HG02981 (cell line): ENCODE measurements around the gene CDC16.
"Not testable (repeated sequence)": the region's sequence is repeated elsewhere in the genome, so short reads cannot be mapped to it uniquely, and the experiment has no call there.

Experiments used
- ATAC-seq: cut with Tn5 transposase; IDR thresholded peaks from one replicate; pipeline ENCODE4 v1.9.1; 2021; ENCODE audit warnings: mild to moderate bottlenecking, moderate library complexity; ENCODE audit not compliant: unreplicated experiment

The CDC16 gene

GRCh38 chr13:114260814-114261213 lies 26.1 kb downstream of the CDC16 start:
- no peak for ATAC-seq

DNA sequence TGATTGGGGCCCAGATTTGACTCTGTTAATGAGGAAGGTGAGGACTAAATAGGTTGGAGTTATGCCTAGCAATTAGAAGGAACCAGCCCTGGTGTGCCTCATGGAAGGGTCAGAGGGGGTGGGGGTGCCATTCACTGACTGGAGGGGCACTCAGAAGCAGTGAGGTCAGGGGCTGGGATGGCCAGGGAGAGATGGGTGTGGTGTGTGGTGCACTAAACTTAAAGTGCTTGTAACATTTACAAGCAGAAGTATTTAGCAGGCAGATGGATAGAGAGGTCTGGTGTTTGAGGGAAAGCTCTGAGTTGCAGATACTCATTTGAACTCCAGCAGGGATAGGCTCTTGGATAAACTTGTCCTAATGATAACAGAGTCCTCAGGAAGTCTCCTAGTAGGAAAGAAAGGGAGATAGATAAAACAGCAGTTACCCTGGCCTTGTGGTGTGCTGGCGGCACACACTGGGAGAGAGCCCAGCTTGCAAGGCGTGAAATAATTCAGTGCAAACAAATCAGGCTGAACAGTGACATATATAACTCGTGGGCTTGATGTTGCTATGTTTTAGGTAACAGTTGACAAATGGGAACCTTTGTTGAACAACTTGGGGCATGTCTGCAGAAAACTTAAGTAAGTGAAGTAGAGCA lies 26.8 kb downstream of the CDC16 start:
- no peak for ATAC-seq

DNA sequence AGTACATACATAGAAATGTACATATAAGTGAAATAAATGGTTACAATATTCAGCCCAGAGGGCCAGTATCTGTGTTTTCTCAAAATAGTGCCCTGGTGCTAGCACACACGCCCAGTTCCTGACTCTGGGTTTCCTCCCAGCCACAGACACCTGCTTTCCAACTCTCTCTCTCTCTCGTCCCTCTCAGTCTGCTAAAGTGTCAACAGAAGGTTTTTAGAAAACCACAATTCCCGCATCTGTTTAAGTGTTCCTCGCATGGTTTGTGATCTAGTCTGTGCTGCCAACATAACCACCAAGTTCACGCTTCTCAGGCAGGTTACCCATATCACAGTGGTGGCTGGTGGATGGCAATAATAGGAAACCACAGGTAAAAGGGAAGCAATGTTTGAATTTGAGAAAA lies 28.9 kb downstream of the CDC16 start:
- no peak for ATAC-seq

GRCh38 chr13:114264313-114264712 lies 29.6 kb downstream of the CDC16 start:
- ATAC-seq: not testable (repeated sequence)

- no peak for ATAC-seq
These were observed 30.4 kb downstream of the CDC16 start for GRCh38 chr13:114264886-114265611.

- ATAC-seq: no peak
These were observed 31.5 kb downstream of the CDC16 start for GRCh38 chr13:114266241-114266640.

GRCh38 chr13:114268344-114269280 lies 33.9 kb downstream of the CDC16 start:
- ATAC-seq: no peak

DNA sequence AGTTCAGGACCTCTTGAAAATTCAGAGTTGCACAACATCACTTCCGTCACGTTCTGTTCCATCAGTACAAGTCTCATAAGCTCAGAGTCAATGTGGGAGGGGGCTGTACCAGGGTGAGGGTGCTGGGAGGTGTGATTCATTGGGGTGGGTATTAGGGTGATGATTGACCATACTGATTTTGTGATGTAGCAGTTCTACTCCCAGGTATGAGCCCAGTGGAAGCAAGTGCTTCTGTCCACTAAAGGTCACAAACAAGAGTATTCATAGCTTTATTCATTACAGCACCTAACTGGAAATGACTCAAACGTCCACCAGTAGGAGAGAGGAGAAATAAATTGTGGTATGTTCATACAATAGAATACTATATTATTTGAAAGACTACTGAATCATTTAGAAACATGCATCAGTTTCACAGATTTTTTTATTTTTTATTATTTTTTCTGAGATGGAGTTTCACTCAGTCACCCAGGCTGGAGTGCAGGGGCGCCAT lies 34.6 kb downstream of the CDC16 start:
- ATAC-seq: no peak

DNA sequence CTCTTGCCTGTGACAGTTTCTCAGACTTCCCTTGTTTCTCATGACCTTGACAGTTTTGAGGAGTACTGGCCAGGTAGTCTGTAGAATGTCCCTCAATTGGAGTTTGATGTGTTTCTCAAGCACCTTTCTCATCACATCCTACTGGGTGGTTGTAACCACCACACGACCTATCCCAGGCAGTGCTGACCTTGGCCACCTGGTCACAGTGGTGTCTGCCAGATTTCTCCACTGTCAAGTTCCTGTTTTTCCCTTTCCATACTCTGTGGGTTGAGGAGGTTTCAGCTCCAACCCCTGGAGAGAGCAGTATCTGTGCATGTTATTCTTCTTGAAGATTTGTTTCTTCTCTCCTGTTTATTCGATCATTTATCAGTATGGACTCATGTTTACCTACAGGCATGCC lies 38.3 kb downstream of the CDC16 start:
- no peak for ATAC-seq

GRCh38 chr13:114275304-114275703 lies 40.6 kb downstream of the CDC16 start:
- ATAC-seq: no peak

- no peak for ATAC-seq
These were observed 44.4 kb downstream of the CDC16 start for GRCh38 chr13:114279146-114279545.

DNA sequence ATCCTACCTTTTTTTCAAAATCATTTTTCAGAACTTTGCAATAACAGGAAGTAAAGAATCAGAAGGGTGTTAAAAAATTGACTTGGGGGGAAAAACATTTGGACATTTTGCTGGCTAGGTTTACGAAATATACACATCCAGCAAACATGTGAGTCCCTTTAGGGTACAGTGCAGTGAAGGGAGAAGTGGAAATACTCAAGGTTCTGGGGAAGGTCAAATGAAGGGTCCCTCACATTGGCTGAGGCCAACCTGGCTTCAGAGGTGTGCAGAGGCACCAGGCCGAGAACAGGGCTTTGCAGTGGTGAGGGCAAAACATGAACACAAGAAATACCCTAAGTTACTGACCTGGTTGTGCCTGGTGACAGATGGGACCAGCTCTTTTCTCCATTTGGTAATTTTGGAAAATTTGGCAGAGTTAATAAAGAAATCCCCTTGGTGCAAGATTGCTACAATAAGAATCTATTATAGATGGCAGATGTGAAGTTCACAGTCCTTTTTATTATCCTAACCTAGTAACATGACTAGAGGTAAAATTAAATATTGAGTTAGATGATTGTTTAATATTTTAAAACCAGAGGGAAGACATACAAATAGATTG lies 45.2 kb downstream of the CDC16 start:
- no peak for ATAC-seq

- ATAC-seq: peak; percentile 74
These were observed 46.8 kb downstream of the CDC16 start, which contains the start of gene UPF3A for GRCh38 chr13:114281351-114282040. UPF3A (plus strand) TSS chr13:114281601; CDS start chr13:114281640, 39 bp downstream.

- peak; percentile 48 for ATAC-seq
These were observed 47.5 kb downstream of the CDC16 start for GRCh38 chr13:114282041-114282670.

DNA sequence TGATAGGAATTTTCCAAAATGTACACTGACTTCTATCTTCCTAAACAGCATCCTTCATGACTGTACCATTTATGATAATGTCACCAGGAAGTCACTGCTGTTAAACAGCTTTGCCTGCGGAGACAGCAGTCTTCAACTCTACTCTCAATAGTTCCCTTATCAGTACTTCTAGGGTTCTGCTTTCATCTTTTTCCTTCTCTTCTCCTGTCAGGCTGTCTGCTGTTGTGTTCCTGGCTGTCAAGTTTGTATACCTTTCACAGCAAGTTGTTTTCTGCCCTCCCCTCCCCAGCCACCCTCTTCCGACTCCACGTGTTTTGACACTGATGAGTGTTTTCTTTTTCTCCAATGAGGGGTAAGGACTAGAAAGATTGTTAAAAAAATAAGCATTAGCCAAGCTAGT lies 48.9 kb downstream of the CDC16 start:
- ATAC-seq: no peak

DNA sequence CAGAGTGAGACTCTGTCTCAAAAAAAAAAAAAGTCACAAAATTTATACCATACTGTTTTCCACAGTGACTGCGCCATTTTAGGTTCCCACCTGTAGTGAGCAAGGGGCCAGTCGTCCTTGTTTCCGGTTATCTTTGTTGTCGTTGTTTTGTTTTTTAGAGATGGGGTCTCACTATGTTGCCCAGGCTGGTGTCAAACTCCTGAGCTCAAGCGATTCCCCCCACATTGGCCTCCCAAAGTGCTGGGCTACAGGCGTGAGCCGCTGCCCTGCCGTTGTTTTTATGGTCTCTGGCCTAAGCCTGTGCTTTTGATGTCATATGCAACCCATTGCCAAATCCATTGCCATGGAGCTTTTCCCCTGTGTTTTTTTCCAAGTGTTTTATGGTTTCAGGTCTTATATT lies 50.0 kb downstream of the CDC16 start:
- no peak for ATAC-seq

DNA sequence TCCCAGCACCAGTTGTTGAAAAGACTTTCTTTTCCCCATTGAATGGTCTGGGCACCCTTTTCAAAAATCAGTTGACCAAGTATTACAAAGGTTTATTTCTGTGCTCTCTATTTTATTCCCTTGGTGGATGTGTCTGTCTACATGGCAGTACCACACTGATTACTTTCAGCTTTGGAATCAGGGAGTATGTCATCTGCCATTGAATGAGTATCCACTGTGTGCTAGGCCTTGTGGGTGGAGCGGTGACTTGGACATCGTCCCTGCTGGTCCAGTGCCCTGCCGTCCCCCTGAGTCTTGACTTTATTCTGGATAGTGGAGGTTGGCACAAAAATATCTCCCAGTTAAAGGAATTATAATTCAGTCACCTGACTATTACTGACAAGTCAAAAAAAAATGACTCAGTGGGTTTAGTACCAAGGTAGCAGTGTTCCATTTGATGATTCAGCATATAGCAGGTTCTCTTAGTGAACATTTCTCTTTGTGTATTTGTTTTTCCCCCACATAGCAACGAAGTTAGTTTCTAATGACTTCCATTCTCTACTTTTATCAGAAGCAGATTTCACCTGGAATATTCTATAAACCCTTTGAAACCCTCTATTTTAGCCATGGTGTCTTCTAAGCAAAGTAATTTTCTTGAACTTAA lies 50.6 kb downstream of the CDC16 start:
- no peak for ATAC-seq

DNA sequence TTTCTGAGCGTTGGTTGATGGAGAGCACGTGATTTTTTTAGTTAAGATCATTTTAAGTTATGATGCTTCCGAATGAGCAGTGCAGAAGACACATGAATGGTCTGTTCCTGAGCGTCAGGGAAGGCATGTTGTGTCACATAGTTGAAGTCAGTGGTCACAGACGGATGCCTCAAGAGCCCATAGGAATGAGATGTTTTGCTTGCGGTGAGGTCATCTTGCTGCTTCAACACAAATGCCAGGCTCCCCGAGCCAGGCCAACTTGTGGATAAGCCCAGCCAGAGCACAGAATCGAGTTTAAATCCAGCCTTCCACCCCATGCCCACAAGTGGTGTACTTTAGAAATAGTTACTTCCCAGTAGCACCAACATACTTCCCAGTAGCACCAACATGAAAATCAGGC lies 52.1 kb downstream of the CDC16 start:
- no peak for ATAC-seq

DNA sequence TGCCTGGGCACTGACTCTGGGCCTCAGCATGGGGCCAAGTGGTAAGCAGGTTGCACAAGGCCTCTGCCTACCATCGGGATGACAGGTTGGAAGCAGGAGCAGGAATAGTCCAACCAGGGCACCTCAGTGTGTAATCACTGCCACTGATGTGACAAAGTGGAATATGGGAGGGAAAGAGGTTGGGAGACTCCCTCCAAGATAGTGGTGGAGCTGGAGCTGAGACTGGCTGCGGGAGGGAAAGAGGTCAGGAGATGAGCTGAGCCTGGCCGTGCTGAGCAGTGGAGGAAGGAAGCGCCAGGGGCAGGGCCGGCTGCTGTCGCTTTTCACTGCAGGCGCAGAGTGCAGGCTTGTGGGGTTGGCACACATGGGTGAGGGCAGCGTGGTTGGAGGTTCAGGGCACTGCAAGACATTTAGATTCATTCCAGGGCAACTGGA lies 53.5 kb downstream of the CDC16 start:
- no peak for ATAC-seq
